ENCODE results near the gene ASPHD1. TPM values are rescaled to one million over a fixed set of nuclear protein-coding genes. Genes with fewer than 3 reads are reported as not detected.

The ASPHD1 gene
- polyA plus RNA-seq, 1 of the 3 experiments (the other 2 are of a cell fraction), result 35.1 TPM

- Histone ChIP-seq H3K9me2 (no peaks in the 10 kb centered on the region), H4K20me1 (ENCODE audit: insufficient read depth) (no peaks in the 10 kb centered on the region), H3K27ac (ENCODE audit: low read depth in 2 of 2, low read length in 1 of 2) (no peak overlapping the region), H3K36me3 (replicated peaks in 1 of 2; ENCODE audit: control insufficient read depth in 1 of 2, insufficient read depth in 2 of 2, low read length in 1 of 2) (peaks cover 5 to 14% of the 10 kb centered on the region in 2 experiments), H3K4me3 (ENCODE audit: low read depth in 2 of 2, low read length in 1 of 2) (no peak overlapping the region), H3K4me2 (no peak overlapping the region), H2AFZ (ENCODE audit: low read depth) (no peak overlapping the region), H3K9ac (no peak overlapping the region), H3K4me1 (ENCODE audit: control insufficient read depth in 1 of 2, insufficient read depth in 2 of 2, low read depth in 1 of 2, low read length in 1 of 2) (peaks cover 0 to 26% of the 10 kb centered on the region in 2 experiments; a peak in 1 of 4 replicates), H3K79me2 (ENCODE audit: insufficient read depth) (peaks cover 18% of the 10 kb centered on the region), H3K9me3 (no peaks in the 10 kb centered on the region), H3K27me3 (ENCODE audit: insufficient read depth) (no peaks in the 10 kb centered on the region), H3F3A (replicated peaks; ENCODE audit: insufficient read depth) (peaks cover 11% of the 10 kb centered on the region)
- no peak for TF ChIP-seq FOXM1 (IDR thresholded peaks at IDR 0.05; ENCODE audit: low read depth)
- no peak for TF ChIP-seq FOSL2 (IDR thresholded peaks at IDR 0.05; ENCODE audit: borderline replicate concordance, low read depth)
- no peak for TF ChIP-seq RAD21 (IDR thresholded peaks at IDR 0.05; ENCODE audit: low read length)
- TF ChIP-seq IRF3 (IDR thresholded peaks at IDR 0.05; ENCODE audit: low read depth, low read length), result no peak
- TF ChIP-seq EP300 (IDR thresholded peaks at IDR 0.05; ENCODE audit: borderline replicate concordance in 1 of 2, low read depth in 1 of 2, low read length in 1 of 2), result no peak
- no peak for TF ChIP-seq NRF1 (IDR thresholded peaks at IDR 0.05; ENCODE audit: low read depth, low read length)
- TF ChIP-seq GATA2 (CRISPR knock-in tag; IDR thresholded peaks at IDR 0.05), result no peak
- no peak for TF ChIP-seq USF2 (IDR thresholded peaks at IDR 0.05; ENCODE audit: borderline replicate concordance, low read depth, low read length)
- TF ChIP-seq CTCF (IDR thresholded peaks at IDR 0.05), result no peak
- no peak for TF ChIP-seq RFX5 (IDR thresholded peaks at IDR 0.05; ENCODE audit: low read length)
- no peak for TF ChIP-seq RXRA (IDR thresholded peaks at IDR 0.05; ENCODE audit: borderline replicate concordance, low read depth)
- TF ChIP-seq USF1 (IDR thresholded peaks at IDR 0.05; ENCODE audit: borderline replicate concordance, low read depth), result no peak
- TF ChIP-seq PBX3 (IDR thresholded peaks at IDR 0.05), result no peak
- no peak for TF ChIP-seq SIN3A (IDR thresholded peaks at IDR 0.05; ENCODE audit: borderline replicate concordance, low read depth, low read length)
- no peak for TF ChIP-seq POLR2AphosphoS5 (IDR thresholded peaks at IDR 0.05; ENCODE audit: low read depth, low read length)
- WGBS (ENCODE audit: low lambda C conversion rate), result 95% methylated on average over 7 of the region's 10 CpGs
- no peak for DNase-seq
- ChIA-PET CTCF (interaction anchor here (2.1 kb wide), 1 partner anchor 10 kb away, joined by 20 read pairs; no protein-coding TSS in a partner anchor), POLR2A (no interaction called here)
Observed at GRCh38 chr16:29858149-29858849, 42.0 kb upstream of the ASPHD1 start.

Data from SK-N-SH (cell line).